Neural cell (in vitro differentiated cells): Measurements from ENCODE around the gene ACTBL2. TPM values are rescaled to one million over a fixed set of nuclear protein-coding genes. Genes with fewer than 3 reads are reported as not detected.

ENCODE experiments used
- H2AFZ ChIP-seq: fragments of 200-600, 300-800 bp; sonication (generic), shearing (Covaris generic); 2 replicates; pipeline ENCODE4 v1.6.0; 2014; ENCODE audit warnings: low read depth, mild to moderate bottlenecking, antibody characterized with exemption, low read length, moderate library complexity
- H3F3A ChIP-seq: fragments of 200-600 bp; shearing (Covaris generic); 2 replicates; pipeline ENCODE4 v1.6.1; 2016; ENCODE audit warnings: mild to moderate bottlenecking, moderate library complexity, mixed read lengths, antibody characterized with exemption, low read length; ENCODE audit not compliant: insufficient read depth, poor library complexity, severe bottlenecking
- H3K27ac ChIP-seq: fragments of 200-600, 300-800 bp; sonication (generic), shearing (Covaris generic); 2 replicates; pipeline ENCODE4 v1.5.1; 2014; ENCODE audit warnings: mild to moderate bottlenecking, low read length, moderate library complexity
- H3K27me3 ChIP-seq: fragments of 300-800, 200-600 bp; sonication (generic), shearing (Covaris generic); 2 replicates; pipeline ENCODE4 v1.6.0; 2014; ENCODE audit warnings: mild to moderate bottlenecking, low read depth, low read length, moderate library complexity; ENCODE audit not compliant: insufficient read depth
- H3K36me3 ChIP-seq: fragments of 300-800, 200-600 bp; sonication (generic), shearing (Covaris generic); 2 replicates; pipeline ENCODE4 v1.5.1; 2014; ENCODE audit warnings: mild to moderate bottlenecking, antibody characterized with exemption, low read length, moderate library complexity; ENCODE audit not compliant: insufficient read depth
- H3K4me2 ChIP-seq: fragments of 300-800, 200-600 bp; sonication (generic), shearing (Covaris generic); 2 replicates; pipeline ENCODE4 v1.6.0; 2014; ENCODE audit warnings: mild to moderate bottlenecking, low read length
- H3K4me3 ChIP-seq: fragments of 300-800, 200-600 bp; sonication (generic), shearing (Covaris generic); 2 replicates; pipeline ENCODE4 v1.5.1; 2014; ENCODE audit warnings: mild to moderate bottlenecking, low read length, moderate library complexity
- H3K79me2 ChIP-seq: fragments of 200-600 bp; shearing (Covaris generic); replicated peaks from 2 replicates; pipeline ENCODE4 v1.6.0; 2014; ENCODE audit warnings: mild to moderate bottlenecking, low read length, moderate library complexity; ENCODE audit not compliant: insufficient read depth
- H3K9ac ChIP-seq: fragments of 300-800, 200-600 bp; sonication (generic), shearing (Covaris generic); 2 replicates; pipeline ENCODE4 v1.6.1; 2016; ENCODE audit warnings: mild to moderate bottlenecking, low read length, mixed read lengths
- H3K9me2 ChIP-seq: fragments of 200-600 bp; shearing (Covaris generic); 2 replicates; pipeline ENCODE4 v1.6.1; 2016; ENCODE audit warnings: mild to moderate bottlenecking, low read length, mixed read lengths; ENCODE audit not compliant: insufficient read depth
- H3K9me3 ChIP-seq: fragments of 200-600, 300-800 bp; sonication (generic), shearing (Covaris generic); 2 replicates; pipeline ENCODE4 v1.6.1; 2016; ENCODE audit warnings: mild to moderate bottlenecking, mixed run types, low read length, moderate library complexity, mixed read lengths
- H4K20me1 ChIP-seq: fragments of 200-600 bp; shearing (Covaris generic); 2 replicates; pipeline ENCODE4 v1.6.1; 2016; ENCODE audit warnings: mild to moderate bottlenecking, mixed run types; ENCODE audit not compliant: insufficient read depth
- CTCF ChIP-seq: fragments of 450-650 bp; IDR thresholded peaks from 2 replicates; pipeline ENCODE4 v1.5.1; 2014; ENCODE audit warnings: antibody characterized with exemption, mild to moderate bottlenecking, moderate library complexity; ENCODE audit not compliant: poor library complexity, severe bottlenecking
- EP300 ChIP-seq: fragments of 450-650 bp; conservative IDR thresholded peaks from 2 replicates; pipeline ENCODE4 v1.6.1; 2014; ENCODE audit warnings: antibody characterized with exemption, mild to moderate bottlenecking, moderate library complexity; ENCODE audit not compliant: poor library complexity, severe bottlenecking
- EZH2 ChIP-seq: fragments of 200-600, 300-800 bp; shearing (Covaris generic), sonication (generic); IDR thresholded peaks from 2 replicates; pipeline ENCODE4 v1.6.1; 2014; ENCODE audit warnings: antibody characterized with exemption, low read length, borderline replicate concordance, mild to moderate bottlenecking; ENCODE audit not compliant: insufficient read depth, poor library complexity, severe bottlenecking
- MXI1 ChIP-seq: fragments of 450-650 bp; conservative IDR thresholded peaks from 2 replicates; pipeline ENCODE4 v1.6.1; 2014; ENCODE audit warnings: antibody characterized with exemption, mild to moderate bottlenecking; ENCODE audit not compliant: poor library complexity, severe bottlenecking
- POLR2AphosphoS5 ChIP-seq: IDR thresholded peaks from 2 replicates; pipeline ENCODE4 v1.6.1; 2012
- RAD21 ChIP-seq: fragments of 450-650 bp; conservative IDR thresholded peaks from 2 replicates; pipeline ENCODE4 v1.6.1; 2014; ENCODE audit warnings: antibody characterized with exemption, mild to moderate bottlenecking, moderate library complexity
- REST ChIP-seq: IDR thresholded peaks from 2 replicates; pipeline ENCODE4 v1.6.1; 2012; ENCODE audit warnings: borderline replicate concordance
- SMC3 ChIP-seq: fragments of 450-650 bp; conservative IDR thresholded peaks from 2 replicates; pipeline ENCODE4 v1.6.1; 2014; ENCODE audit warnings: antibody characterized with exemption, mild to moderate bottlenecking, moderate library complexity; ENCODE audit not compliant: poor library complexity
- TAF1 ChIP-seq: IDR thresholded peaks from 2 replicates; pipeline ENCODE4 v1.6.1; 2012; ENCODE audit warnings: low read depth
- polyA plus RNA-seq: library from polyadenylated mRNA; depleted of rRNA; stranded (reverse); fragments of >200 nt; gene quantifications from 2 replicates; pipeline ENCODE4 v1.2.3, GENCODE V29; 2014

ACTBL2 gene
- polyA plus RNA-seq, 1 donor from 2014 or later = not detected

DNA sequence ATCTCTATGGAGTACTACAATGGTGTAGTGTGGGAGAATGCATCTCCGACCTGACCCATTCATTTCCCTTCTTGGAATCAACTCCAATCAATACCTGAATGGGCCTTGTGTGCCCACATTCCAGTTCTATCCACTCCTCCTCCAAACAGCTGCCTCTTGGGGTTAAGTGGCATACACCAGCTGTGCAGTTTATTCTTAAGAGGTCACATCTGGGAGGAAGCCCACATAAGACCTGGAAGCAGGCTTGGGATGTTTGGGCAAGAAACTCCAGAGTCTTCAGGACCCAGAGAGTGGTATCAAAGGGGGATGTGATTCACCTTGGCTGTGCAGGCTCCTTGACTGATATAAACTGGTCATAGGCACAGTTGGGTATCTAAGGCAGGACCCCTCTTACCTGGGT is 46.0 kb downstream of the ACTBL2 start:
- Histone ChIP-seq H4K20me1 (no peaks in the 10 kb centered on the region), H3K9ac (no peak overlapping the region)
- TF ChIP-seq MXI1 = no peak
- TF ChIP-seq RAD21 = no peak
- TF ChIP-seq TAF1 = no peak
- no peak for TF ChIP-seq CTCF
- TF ChIP-seq SMC3 = no peak
- no peak for TF ChIP-seq REST
- no peak for TF ChIP-seq EP300
- TF ChIP-seq EZH2 = no peak
- no peak for TF ChIP-seq POLR2AphosphoS5

GRCh38 chr5:57435701-57436134 is 46.9 kb downstream of the ACTBL2 start:
- TF ChIP-seq TAF1 (no peak), SMC3 (no peak), MXI1 (no peak), RAD21 (no peak), EP300 (no peak), REST (no peak)
- Histone ChIP-seq H3F3A (no peaks in the 10 kb centered on the region), H3K27ac (no peak overlapping the region), H3K36me3 (no peaks in the 10 kb centered on the region), H2AFZ (no peak overlapping the region), H3K4me2 (no peak overlapping the region), H4K20me1 (no peaks in the 10 kb centered on the region), H3K9ac (no peak overlapping the region), H3K4me3 (no peak overlapping the region), H3K79me2 (no peaks in the 10 kb centered on the region), H3K9me3 (no peaks in the 10 kb centered on the region), H3K27me3 (no peaks in the 10 kb centered on the region), H3K9me2 (no peaks in the 10 kb centered on the region)

More for the DNA sequence above, 46.0 kb downstream of the ACTBL2 start:
- H3K4me3 ChIP-seq = no peak overlapping the region
- no peaks in the 10 kb centered on the region for H3K9me3 ChIP-seq
- no peaks in the 10 kb centered on the region for H3F3A ChIP-seq
- H3K4me2 ChIP-seq = no peak overlapping the region
- H2AFZ ChIP-seq = no peak overlapping the region
- H3K27me3 ChIP-seq = no peaks in the 10 kb centered on the region
- H3K9me2 ChIP-seq = no peaks in the 10 kb centered on the region
- no peaks in the 10 kb centered on the region for H3K36me3 ChIP-seq
- H3K79me2 ChIP-seq = no peaks in the 10 kb centered on the region
- H3K27ac ChIP-seq = no peak overlapping the region
